Glutamatergic neuron (in vitro differentiated cells): ENCODE data around the gene LIN54. TPM values are rescaled to one million over a fixed set of nuclear protein-coding genes. Genes with fewer than 3 reads are reported as not detected.
"Not testable (repeated sequence)": the region's sequence is repeated elsewhere in the genome, so short reads cannot be mapped to it uniquely, and the experiment has no call there.

Experiments used
- DNase-seq: peaks from one replicate; pipeline ENCODE4 v3.0.0; 2022
- H3K27ac Mint-ChIP-seq: one replicate; pipeline ENCODE4 v1.8.0; 2020; ENCODE audit warnings: mild to moderate bottlenecking, mixed read lengths, inconsistent platforms; ENCODE audit not compliant: unreplicated experiment
- H3K27me3 Mint-ChIP-seq: one replicate; pipeline ENCODE4 v1.8.0; 2020; ENCODE audit warnings: mild to moderate bottlenecking, moderate library complexity, mixed read lengths, inconsistent platforms; ENCODE audit not compliant: unreplicated experiment
- H3K36me3 Mint-ChIP-seq: one replicate; pipeline ENCODE4 v1.8.0; 2020; ENCODE audit warnings: mild to moderate bottlenecking, mixed read lengths, inconsistent platforms; ENCODE audit not compliant: unreplicated experiment
- H3K4me1 Mint-ChIP-seq: one replicate; pipeline ENCODE4 v1.8.0; 2020; ENCODE audit warnings: mild to moderate bottlenecking, low read depth, mixed read lengths, inconsistent platforms; ENCODE audit not compliant: unreplicated experiment
- H3K4me3 Mint-ChIP-seq: one replicate; pipeline ENCODE4 v1.8.0; 2020; ENCODE audit warnings: mild to moderate bottlenecking, mixed read lengths, inconsistent platforms; ENCODE audit not compliant: unreplicated experiment
- H3K9me3 Mint-ChIP-seq: one replicate; pipeline ENCODE4 v1.8.0; 2020; ENCODE audit warnings: mild to moderate bottlenecking, moderate library complexity, mixed read lengths, inconsistent platforms; ENCODE audit not compliant: unreplicated experiment
- long read RNA-seq: library from polyadenylated mRNA; unstranded; transcript quantifications from one replicate; pipeline ENCODE4 v2.0.0, GENCODE V29; 2020; ENCODE audit not compliant: unreplicated experiment
- total RNA-seq: library from RNA; stranded (reverse); fragmentation: NEBNext Ultra II Directional; extraction: Animal tissue kit (Norgen Biotek cat#: 25700); gene quantifications from one replicate; pipeline ENCODE4 v1.2.1, GENCODE V29; 2021; ENCODE audit not compliant: unreplicated experiment
- TF ChIP-seq, protein P1 (sequence below): fragments of 200-600 bp; sonication (generic); IDR thresholded peaks from one replicate; pipeline ENCODE4 v1.5.0; 2021; ENCODE audit not compliant: partially characterized antibody, unreplicated experiment

The LIN54 gene
- total RNA-seq, result 10.9 TPM
- long read RNA-seq, partial matches to known transcripts, result 0 of 2 reads
- long read RNA-seq, other reads (novel, unspliced or antisense), result 2 of 2 reads

GRCh38 chr4:83010522-83011318, at the start of gene LIN54:
TSS of gene LIN54 (minus strand) at chr4:83010823. CDS start at chr4:82984844, 25,979 bp downstream.
- Mint-ChIP-seq H3K9me3 (peaks cover 7% of the 10 kb centered on the region), H3K4me3 (peak within 1 kb of the TSS; percentile 90), H3K27ac (peak within 1 kb of the TSS; percentile 89), H3K36me3 (no peaks in the 10 kb centered on the region), H3K4me1 (peaks cover 16% of the 10 kb centered on the region), H3K27me3 (peaks cover 1% of the 10 kb centered on the region)
- DNase-seq, result peak; percentile 83
- TF ChIP-seq, protein P1, sequence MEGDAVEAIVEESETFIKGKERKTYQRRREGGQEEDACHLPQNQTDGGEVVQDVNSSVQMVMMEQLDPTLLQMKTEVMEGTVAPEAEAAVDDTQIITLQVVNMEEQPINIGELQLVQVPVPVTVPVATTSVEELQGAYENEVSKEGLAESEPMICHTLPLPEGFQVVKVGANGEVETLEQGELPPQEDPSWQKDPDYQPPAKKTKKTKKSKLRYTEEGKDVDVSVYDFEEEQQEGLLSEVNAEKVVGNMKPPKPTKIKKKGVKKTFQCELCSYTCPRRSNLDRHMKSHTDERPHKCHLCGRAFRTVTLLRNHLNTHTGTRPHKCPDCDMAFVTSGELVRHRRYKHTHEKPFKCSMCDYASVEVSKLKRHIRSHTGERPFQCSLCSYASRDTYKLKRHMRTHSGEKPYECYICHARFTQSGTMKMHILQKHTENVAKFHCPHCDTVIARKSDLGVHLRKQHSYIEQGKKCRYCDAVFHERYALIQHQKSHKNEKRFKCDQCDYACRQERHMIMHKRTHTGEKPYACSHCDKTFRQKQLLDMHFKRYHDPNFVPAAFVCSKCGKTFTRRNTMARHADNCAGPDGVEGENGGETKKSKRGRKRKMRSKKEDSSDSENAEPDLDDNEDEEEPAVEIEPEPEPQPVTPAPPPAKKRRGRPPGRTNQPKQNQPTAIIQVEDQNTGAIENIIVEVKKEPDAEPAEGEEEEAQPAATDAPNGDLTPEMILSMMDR, result no peak

- TF ChIP-seq, protein P1, result no peak
- Mint-ChIP-seq H3K9me3 (no peaks in the 10 kb centered on the region), H3K27ac (no peak overlapping the region), H3K36me3 (peaks cover 5% of the 10 kb centered on the region), H3K4me3 (no peak overlapping the region), H3K4me1 (no peaks in the 10 kb centered on the region), H3K27me3 (no peaks in the 10 kb centered on the region)
- DNase-seq, result no peak
Observed at GRCh38 chr4:83054928-83055327, 44.3 kb upstream of the LIN54 start.

DNA sequence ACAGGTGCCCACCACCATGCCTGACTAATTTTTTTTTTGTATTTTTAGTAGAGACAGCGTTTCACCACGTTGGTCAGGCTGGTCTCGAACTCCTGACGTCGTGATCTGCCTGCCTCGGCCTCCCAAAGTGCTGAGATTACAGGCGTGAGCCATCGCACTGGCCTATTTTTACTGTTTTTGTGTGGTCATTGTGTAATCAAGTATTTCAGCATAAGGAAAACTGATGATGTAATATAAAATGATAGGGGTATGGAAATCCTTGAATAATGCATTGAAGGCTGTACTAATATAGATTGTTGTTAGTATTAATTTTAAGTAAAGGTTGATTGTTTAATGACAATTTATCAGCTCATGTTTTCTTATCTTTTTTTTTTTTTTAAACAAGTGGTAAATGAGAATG, 38.2 kb upstream of the LIN54 start:
- H3K27ac Mint-ChIP-seq, H3K9me3 Mint-ChIP-seq, H3K4me3 Mint-ChIP-seq, H3K4me1 Mint-ChIP-seq, DNase-seq, H3K27me3 Mint-ChIP-seq, H3K36me3 Mint-ChIP-seq: not testable (repeated sequence)

GRCh38 chr4:83046693-83047473, 36.3 kb upstream of the LIN54 start:
- H3K4me3 Mint-ChIP-seq, result no peak overlapping the region
- H3K9me3 Mint-ChIP-seq, result no peaks in the 10 kb centered on the region
- H3K4me1 Mint-ChIP-seq, result no peaks in the 10 kb centered on the region
- TF ChIP-seq, protein P1, result no peak
- H3K27ac Mint-ChIP-seq, result no peak overlapping the region
- DNase-seq, result no peak
- H3K27me3 Mint-ChIP-seq, result no peaks in the 10 kb centered on the region
- H3K36me3 Mint-ChIP-seq, result no peaks in the 10 kb centered on the region

DNA sequence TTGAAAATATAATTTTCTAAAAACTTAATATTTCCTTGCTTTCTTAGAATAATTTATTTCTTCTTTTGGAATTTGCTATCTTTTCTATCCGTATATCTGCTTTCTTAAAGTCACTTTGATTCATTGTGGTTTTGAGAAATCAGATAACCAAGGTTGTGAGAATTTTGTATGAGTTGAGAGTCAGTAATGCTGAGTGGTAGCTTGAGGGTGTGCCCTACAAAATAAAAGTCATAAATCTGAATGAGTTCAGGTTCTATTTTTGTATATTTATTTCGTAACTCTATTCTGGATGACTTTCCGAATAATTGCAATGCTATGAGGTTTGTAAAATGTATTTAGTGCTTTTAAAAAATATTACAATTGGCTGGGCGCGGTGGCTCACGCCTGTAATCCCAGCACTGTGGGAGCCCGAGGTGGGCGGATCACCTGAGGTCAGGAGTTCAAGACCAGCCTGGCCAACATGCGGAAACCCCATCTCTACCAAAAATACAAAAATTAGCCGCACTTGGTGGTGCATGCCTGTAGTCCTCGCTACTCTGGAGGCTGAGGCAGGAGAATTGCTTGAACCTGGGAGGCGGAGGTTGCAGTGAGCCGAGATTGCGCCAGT, 33.3 kb upstream of the LIN54 start:
- Mint-ChIP-seq H3K4me3 (no peak overlapping the region), H3K36me3 (no peaks in the 10 kb centered on the region), H3K27ac (no peak overlapping the region), H3K9me3 (no peaks in the 10 kb centered on the region), H3K4me1 (no peaks in the 10 kb centered on the region), H3K27me3 (no peaks in the 10 kb centered on the region)
- TF ChIP-seq, protein P1, result no peak
- no peak for DNase-seq

- not testable (repeated sequence) for H3K36me3 Mint-ChIP-seq, H3K9me3 Mint-ChIP-seq, H3K4me3 Mint-ChIP-seq, H3K4me1 Mint-ChIP-seq, H3K27ac Mint-ChIP-seq, H3K27me3 Mint-ChIP-seq, DNase-seq
Observed at GRCh38 chr4:83043157-83043556, 32.5 kb upstream of the LIN54 start.
